GM18951 (cell line): ENCODE data around the gene DUSP19.
"Not testable (repeated sequence)": the region's sequence is repeated elsewhere in the genome, so short reads cannot be mapped to it uniquely, and the experiment has no call there.

ENCODE experiments used
- POLR2A ChIP-seq: IDR thresholded peaks from 4 replicates; pipeline ENCODE4 v1.6.1; 2011; ENCODE audit warnings: mild to moderate bottlenecking; ENCODE audit not compliant: insufficient read length, insufficient read depth; ENCODE audit errors: extremely low read depth
- in situ Hi-C: fragments of 300-500 bp; cut with MboI; formaldehyde crosslinking; loops from one replicate; pipeline ENCODE4 v1.12.0; 2022; ENCODE audit warnings: low sequenced_read_pairs, mixed read lengths, inconsistent platforms; ENCODE audit not compliant: unreplicated experiment

DUSP19 gene

DNA sequence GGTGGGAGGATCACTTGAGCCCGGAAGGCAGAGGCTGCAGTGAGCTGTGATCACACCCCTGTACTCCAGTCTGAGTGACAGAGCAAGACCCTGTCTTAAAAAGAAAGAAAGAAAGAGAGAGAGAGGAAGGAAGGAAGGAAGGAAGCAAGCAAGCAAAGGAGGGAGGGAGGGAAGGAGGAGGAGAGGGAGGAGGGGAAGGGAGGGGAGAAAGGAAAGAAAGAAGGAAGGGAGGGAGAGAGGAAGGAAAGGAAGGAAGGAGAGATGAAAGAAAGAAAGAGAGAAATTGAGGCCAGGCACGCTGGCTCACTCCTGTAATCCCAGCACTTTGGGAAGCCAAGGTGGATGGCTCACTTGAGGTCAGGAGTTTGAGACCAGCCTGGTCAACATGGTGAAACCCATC is 37.9 kb upstream of the DUSP19 start:
- no peak for TF ChIP-seq POLR2A
- in situ Hi-C loops, result no loop called here

DNA sequence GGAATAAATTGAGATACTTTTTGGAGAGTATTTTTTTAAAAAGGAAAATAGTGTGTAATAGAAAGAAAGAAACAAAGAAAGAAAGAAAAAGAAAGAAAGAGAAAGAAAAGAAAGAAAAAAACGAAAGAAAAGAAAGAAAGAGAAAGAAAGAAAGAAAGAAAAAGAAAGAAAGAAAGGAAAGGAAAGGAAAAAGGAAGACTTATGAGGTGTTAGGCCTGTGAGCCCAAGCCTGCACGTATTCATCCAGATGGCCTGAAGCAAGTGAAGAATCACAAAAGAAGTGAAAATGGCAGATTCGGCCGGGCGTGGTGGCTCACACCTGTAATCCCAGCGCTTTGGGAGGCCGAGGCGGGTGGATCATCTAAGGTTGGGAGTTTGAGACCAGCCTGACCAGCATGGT is 35.0 kb upstream of the DUSP19 start:
- in situ Hi-C loops, result not testable (repeated sequence)

DNA sequence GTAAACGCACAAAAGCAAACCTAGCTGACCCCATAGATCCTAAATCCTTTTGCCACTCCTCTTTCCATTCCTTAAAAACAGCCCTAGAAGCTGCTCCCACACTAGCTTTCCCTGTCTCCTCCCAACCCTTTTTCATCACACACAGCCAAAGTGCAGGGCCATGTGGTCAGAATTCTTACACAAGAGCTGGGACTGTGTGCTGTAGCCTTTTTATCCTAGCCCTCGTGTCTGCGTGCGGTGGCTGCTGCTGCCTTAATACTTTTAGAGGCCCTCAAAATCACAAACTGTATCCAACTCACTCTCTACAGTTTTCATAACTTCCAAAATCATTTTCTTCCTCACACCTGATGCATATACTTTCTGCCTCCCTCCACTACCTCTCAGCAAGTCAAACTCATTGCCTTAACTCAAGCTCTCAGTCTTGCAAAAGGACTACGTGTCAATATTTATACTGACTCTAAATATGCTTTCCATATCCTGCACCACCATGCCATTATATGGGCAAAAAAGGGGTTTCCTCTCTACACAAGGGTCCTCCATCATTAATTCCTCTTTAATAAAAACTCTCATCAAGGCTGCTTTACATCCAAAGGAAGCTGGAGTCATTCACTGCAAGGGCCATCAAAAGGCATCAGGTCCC is 30.9 kb upstream of the DUSP19 start:
- in situ Hi-C loops, result not testable (repeated sequence)

DNA sequence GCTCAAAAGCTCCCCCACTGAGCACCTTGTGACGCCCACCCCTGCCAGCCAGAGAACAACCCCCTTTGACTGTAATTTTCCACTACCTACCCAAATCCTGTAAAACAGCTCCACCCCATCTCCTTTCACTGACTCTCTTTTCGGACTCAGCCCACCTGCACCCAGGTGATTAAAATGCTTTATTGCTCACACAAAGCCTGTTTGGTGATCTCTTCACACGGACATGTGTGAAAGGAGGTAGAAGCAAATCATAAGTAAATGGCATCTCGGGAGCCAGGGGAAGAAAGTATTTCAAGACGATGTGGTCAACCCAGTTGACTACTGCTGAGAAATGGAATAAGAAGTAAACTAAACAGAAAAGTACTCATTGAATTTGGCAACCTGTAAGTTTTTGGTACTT is 29.1 kb upstream of the DUSP19 start:
- in situ Hi-C loops, result no loop called here
- no peak for TF ChIP-seq POLR2A

DNA sequence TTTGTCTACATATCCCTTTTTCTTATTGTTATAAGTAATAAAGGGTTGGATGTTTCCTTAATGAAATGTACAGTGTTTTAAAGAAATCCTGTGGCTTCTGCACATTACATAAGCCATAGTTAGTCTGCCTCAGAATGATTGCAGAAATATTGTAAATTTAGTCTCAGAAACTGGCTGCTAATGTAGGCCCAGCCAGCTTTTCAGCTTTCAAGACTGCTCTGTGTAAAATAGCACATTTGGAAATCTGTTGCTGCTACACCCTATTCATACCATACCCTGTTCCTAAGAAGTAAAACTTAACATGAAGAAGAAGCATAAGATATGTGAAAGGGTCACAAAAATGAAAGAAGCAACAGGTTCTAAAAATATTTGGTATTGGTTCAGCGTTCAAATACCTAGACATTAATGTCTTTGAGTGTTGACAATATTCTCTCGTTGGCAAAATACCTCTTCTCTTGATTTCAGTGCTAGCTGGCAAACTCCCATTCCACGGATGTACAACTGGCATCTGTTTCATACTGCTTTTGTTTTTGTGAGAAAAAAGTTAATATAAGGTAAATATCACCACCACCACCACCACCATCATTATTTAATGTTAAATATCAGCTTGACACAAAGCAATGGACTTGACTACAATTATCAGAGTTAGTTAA is 21.1 kb upstream of the DUSP19 start:
- in situ Hi-C loops, result no loop called here
- no peak for TF ChIP-seq POLR2A

DNA sequence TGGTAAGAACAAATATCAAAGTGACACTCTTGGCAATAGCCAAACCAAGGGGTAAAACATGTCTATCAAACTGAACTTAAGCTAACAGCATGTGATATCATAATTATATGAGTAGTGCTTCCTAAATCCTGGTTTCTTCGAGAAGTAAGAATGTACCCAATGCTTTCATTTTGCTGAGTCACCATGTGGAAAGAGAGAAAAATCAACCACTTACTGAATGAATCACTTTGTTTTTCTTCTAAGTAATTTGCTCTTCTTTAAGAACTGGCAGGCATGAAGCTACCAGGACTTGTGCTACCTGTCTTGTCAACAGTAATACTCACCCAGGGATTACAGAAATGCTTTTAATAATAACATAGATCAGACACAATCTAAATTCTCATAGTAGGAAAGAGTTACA is 19.0 kb upstream of the DUSP19 start:
- in situ Hi-C loops, result no loop called here
- TF ChIP-seq POLR2A, result no peak

DNA sequence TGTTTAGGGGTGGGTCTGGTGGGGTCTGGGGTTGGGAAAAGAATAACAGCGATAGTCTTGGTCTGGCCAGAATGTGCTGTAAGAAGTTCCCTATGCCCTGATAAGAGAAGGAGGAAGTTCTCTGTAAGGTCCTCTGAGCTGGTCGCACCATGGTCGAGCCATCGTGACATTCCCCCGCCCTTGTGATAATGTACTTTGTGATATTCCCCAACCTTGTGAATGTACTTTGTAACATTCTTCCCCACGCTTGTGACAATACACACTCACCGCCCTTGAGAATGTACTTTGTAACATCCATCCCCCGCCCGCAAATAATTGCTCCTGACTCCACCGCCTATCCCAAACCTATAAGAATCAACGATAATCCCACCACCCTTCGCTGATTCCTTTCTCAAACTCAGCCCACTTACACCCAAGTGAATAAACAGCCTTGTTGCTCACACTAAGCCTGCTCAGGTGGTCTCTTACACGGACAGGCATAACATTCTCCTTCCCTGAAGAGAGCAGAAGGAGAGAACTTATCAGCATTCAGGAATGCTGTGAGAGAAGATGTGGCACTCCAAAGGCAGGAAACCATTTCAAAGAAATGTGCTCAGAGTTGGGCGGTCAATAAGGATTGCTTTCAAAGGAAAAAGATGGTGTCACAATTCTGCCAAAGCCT is 17.8 kb upstream of the DUSP19 start:
- TF ChIP-seq POLR2A, result no peak
- in situ Hi-C loops, result no loop called here

DNA sequence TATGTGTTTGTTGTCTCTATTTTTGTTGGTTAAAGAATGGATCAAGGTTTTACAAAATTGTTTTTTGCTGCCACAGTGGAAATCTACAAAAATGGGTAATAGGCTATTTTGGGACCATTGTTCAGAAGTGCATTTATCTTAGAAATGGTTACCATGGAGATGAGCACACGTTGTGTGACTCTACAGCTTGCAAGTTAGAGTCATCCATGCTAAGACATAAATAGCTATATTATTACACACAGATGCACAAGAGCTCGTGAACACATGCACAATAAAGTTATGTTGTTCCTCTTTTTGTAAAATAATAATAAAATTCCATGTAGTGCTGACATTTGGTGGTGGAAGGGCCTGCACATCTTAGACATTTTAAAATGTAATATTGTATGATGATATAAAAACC is 15.5 kb upstream of the DUSP19 start:
- in situ Hi-C loops, result no loop called here
- no peak for TF ChIP-seq POLR2A

DNA sequence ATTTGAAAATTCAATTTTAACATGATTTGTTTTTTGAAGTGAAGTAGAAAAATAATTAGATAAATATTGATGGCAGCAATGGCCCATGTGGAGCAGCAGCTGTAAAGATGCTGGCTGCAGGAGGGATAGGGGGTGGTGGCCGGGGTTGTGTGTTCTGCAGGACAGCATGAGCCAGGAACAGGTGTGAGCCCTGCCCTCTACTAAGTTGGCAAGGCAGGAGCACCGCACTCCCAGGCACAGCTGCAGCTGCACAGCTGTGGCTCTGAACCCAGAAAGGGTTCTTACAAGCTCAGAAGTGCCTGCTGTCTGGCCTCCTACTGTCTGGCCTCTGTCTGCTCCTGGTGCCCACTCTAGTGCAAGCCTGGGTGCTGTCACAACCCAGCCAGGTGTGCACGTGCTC is 10.0 kb upstream of the DUSP19 start:
- in situ Hi-C loops, result no loop called here
- TF ChIP-seq POLR2A, result no peak

DNA sequence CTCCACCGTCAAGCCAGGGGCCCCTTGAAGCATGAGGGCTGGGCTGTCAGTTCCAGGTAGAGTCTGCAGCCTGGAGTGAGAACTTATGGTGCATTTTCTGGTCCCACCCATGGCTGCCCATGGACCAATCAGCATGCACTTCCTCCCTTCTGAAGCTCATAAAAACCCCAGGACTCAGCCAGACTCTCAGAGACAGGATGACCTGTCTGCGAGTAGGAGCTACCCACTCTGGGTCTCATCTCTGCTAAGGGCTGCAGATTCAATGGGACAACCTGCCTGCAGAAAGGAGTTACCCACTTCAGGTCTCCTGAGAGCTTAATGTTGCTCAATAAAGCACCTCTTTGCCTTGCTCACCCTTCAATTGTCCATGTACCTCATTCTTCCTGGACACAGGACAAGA is 9.4 kb upstream of the DUSP19 start:
- in situ Hi-C loops, result no loop called here
- TF ChIP-seq POLR2A, result no peak

DNA sequence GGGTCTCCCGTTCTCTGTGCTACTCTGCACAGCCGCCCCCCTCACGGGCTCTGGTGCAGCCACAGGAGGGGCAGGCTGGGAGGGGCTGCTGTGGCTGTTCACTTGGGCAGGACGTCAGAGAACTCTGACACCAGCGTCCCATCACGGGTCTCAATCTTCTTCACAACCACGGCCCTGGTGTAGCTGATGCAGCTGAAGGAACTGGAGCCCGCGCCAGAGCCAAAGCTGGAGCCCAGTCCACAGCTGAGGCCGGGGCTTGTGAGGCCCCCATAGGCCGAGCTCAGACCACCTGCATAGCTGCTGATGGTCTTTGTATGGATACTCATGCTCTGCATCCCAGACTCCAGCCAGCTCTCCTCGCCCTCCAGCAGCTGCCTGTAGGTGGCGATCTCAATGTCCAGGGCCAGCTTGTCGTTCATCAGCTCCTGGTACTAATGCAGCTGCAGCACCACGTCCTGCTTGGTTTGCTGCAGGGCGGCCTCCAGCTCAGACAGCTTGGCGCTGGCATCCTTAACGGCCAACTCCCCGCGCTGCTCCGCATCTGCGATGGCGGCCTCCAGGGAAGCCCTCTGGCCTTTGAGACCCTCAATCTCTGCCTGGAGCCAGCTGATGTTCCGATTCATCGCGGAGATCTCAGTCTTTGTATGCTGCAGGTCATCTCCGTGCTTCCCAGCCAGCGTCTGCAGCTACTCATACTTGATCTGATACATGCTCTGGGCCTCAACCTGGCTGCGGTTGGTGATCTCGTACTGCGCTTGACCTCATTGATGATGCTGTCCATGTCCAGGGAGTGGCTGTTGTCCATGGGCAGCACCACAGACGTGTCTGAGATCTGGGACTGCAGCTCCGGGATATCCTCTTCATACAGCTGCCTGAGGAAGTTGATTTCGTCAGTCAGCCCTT is 7.4 kb upstream of the DUSP19 start:
- TF ChIP-seq POLR2A, result no peak
- in situ Hi-C loops, result no loop called here

DNA sequence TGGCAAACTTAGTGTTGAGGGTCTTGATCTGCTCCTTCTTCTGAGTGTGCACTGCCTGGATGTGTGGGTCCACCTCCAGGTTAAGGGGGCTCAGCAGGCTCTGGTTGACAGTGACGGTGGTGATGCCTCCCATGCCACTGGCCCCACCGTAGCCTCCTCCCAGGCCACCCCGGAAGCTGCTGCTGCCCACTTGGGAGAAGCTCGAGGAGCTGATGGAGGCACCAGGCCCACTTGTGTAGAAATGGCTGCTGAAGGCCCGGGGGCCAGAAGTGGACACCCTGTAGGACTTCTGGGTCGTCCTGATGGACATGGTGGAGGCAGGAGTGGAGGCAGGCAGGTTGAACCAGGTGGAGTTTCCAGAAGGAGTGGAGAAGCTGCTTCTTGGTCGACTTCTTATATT is 6.4 kb upstream of the DUSP19 start:
- no peak for TF ChIP-seq POLR2A
- in situ Hi-C loops, result no loop called here

DNA sequence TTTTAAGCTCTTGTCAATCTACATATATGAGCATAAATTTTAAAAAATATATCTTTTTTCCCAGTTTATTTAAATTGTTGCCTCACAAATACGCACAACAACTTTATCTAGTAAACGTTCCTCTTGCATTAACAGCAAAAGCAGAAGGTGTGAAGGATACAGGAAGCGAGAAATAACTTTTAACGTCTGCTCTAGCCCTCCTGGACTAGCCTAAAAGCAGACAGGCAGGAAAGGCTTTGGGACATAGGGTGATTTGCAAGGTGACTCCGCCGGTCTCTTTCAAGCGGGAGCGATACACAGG is 434 bp upstream of the DUSP19 start:
- no peak for TF ChIP-seq POLR2A
- in situ Hi-C loops, result no loop called here
